ENCODE measurements around the gene ISY1. TPM values are rescaled to one million over a fixed set of nuclear protein-coding genes. Genes with fewer than 3 reads are reported as not detected.

The ISY1 gene
- 10 to 100 TPM; 22.6 to 30.4 (median 25.7) TPM for total RNA-seq

- Histone ChIP-seq H3K36me3 (peaks cover 0 to 44% of the 10 kb centered on the region in 2 donors), H3K27ac (peak within 1 kb of the TSS; percentile 90 to 97 (median 94)), H3K4me1 (peaks cover 8 to 35% (median 13%) of the 10 kb centered on the region in 3 donors), H3K9me3 (no peaks in the 10 kb centered on the region), H3K4me3 (peak within 1 kb of the TSS; percentile 87 to 89), H3K27me3 (no peaks in the 10 kb centered on the region)
- WGBS, 2 donors (ENCODE audit: low coverage in 1 of 2), result 0% methylated on average over 11 to 45 of the region's 67 CpGs
- peak; percentile 93 for ATAC-seq
- TF ChIP-seq POLR2A (IDR thresholded peaks at IDR 0.05) (peak; percentile 81 to 85), CTCF (IDR thresholded peaks at IDR 0.05) (peak; percentile 54 to 85 (median 74)), POLR2AphosphoS5 (IDR thresholded peaks at IDR 0.05) (peak; percentile 96), EP300 (IDR thresholded peaks at IDR 0.05) (no peak)
Measured at GRCh38 chr3:129160891-129161859, at the start of gene ISY1. TSS of gene ISY1 (minus strand) at chr3:129161063. CDS start at chr3:129160975, 88 bp downstream.

GRCh38 chr3:129207479-129207878 is 46.6 kb upstream of the ISY1 start:
- Histone ChIP-seq H3K36me3 (no peaks in the 10 kb centered on the region), H3K4me1 (peaks cover 0 to 26% (median 15%) of the 10 kb centered on the region in 3 donors), H3K4me3 (no peak overlapping the region), H3K27me3 (no peaks in the 10 kb centered on the region), H3K27ac (peak overlapping the region in 3 of 4 donors; percentile 22 to 61 (median 50)), H3K9me3 (no peaks in the 10 kb centered on the region)
- no peak for ATAC-seq
- WGBS, 2 donors (ENCODE audit: low coverage in 1 of 2), result 21 to 44% methylated on average over 3 to 4 of the region's 4 CpGs
- TF ChIP-seq EP300 (IDR thresholded peaks at IDR 0.05), result no peak
- TF ChIP-seq POLR2A (IDR thresholded peaks at IDR 0.05), result no peak
- TF ChIP-seq POLR2AphosphoS5 (IDR thresholded peaks at IDR 0.05), result peak; percentile 49
- TF ChIP-seq CTCF (IDR thresholded peaks at IDR 0.05), result no peak

GRCh38 chr3:129205109-129205832 is 44.4 kb upstream of the ISY1 start:
- H3K36me3 ChIP-seq, result no peaks in the 10 kb centered on the region
- no peaks in the 10 kb centered on the region for H3K27me3 ChIP-seq
- TF ChIP-seq POLR2AphosphoS5 (IDR thresholded peaks at IDR 0.05), result no peak
- TF ChIP-seq POLR2A (IDR thresholded peaks at IDR 0.05), result no peak
- no peak for TF ChIP-seq EP300 (IDR thresholded peaks at IDR 0.05)
- no peak for TF ChIP-seq CTCF (IDR thresholded peaks at IDR 0.05)
- H3K9me3 ChIP-seq, result no peaks in the 10 kb centered on the region
- H3K27ac ChIP-seq, result no peak overlapping the region
- no peak overlapping the region for H3K4me3 ChIP-seq
- 75 to 100% methylated on average over 1 to 4 of the region's 8 CpGs for WGBS, 2 donors (ENCODE audit: low coverage in 1 of 2)
- no peak for ATAC-seq
- peaks cover 0 to 13% (median 5%) of the 10 kb centered on the region in 3 donors for H3K4me1 ChIP-seq

GRCh38 chr3:129204473-129204872 is 43.6 kb upstream of the ISY1 start:
- ATAC-seq, result no peak
- Histone ChIP-seq H3K27ac (no peak overlapping the region), H3K9me3 (no peaks in the 10 kb centered on the region), H3K4me3 (no peak overlapping the region), H3K4me1 (peaks cover 0 to 13% (median 5%) of the 10 kb centered on the region in 3 donors), H3K36me3 (no peaks in the 10 kb centered on the region), H3K27me3 (no peaks in the 10 kb centered on the region)
- WGBS, 2 donors (ENCODE audit: low coverage in 1 of 2), result 66 to 100% methylated on average over 1 to 2 of the region's 2 CpGs
- TF ChIP-seq CTCF (IDR thresholded peaks at IDR 0.05), result no peak
- no peak for TF ChIP-seq EP300 (IDR thresholded peaks at IDR 0.05)
- no peak for TF ChIP-seq POLR2A (IDR thresholded peaks at IDR 0.05)
- TF ChIP-seq POLR2AphosphoS5 (IDR thresholded peaks at IDR 0.05), result no peak
